Keratinocyte (primary cell): ENCODE results near the gene BANK1.

Source experiments
- EZH2 ChIP-seq: IDR thresholded peaks from one replicate; pipeline ENCODE4 v1.6.1; 2012; ENCODE audit warnings: inconsistent platforms, mild to moderate bottlenecking, low read length, moderate library complexity
- TF ChIP-seq, protein P1 (sequence below), 3 experiments: IDR thresholded peaks in 1 of 3; conservative IDR thresholded peaks in 1 of 3; optimal IDR thresholded peaks in 1 of 3; 2 replicates in 2 of 3; 3 replicates in 1 of 3; pipeline versions ENCODE3 to v1.5.1; 2011; ENCODE audit warnings: low read length in 3 of 3, mild to moderate bottlenecking in 3 of 3, moderate library complexity in 2 of 3, control low read depth in 1 of 3, inconsistent platforms in 1 of 3; ENCODE audit not compliant: insufficient read depth in 2 of 3; ENCODE audit errors: extremely low read depth in 1 of 3

DNA sequence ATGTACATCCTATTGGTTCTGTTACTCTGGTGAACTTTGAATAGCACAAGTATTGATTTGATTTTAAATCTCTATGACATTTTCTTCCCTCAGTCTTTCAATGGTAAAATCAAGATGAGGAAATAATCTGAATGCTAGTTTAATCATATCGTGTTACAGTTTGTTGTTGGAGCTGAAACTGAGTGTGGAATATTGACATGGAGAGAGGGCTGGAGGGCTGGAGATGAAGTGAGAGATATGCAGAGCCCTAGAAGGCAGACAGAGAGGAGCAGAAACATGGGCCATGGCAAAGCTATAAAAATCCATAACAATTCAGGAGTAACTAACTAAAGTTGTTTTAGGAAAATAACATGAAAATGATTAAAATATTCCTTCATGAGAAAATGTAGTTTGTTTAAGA lies 141.1 kb downstream of the BANK1 start:
- TF ChIP-seq, protein P1, sequence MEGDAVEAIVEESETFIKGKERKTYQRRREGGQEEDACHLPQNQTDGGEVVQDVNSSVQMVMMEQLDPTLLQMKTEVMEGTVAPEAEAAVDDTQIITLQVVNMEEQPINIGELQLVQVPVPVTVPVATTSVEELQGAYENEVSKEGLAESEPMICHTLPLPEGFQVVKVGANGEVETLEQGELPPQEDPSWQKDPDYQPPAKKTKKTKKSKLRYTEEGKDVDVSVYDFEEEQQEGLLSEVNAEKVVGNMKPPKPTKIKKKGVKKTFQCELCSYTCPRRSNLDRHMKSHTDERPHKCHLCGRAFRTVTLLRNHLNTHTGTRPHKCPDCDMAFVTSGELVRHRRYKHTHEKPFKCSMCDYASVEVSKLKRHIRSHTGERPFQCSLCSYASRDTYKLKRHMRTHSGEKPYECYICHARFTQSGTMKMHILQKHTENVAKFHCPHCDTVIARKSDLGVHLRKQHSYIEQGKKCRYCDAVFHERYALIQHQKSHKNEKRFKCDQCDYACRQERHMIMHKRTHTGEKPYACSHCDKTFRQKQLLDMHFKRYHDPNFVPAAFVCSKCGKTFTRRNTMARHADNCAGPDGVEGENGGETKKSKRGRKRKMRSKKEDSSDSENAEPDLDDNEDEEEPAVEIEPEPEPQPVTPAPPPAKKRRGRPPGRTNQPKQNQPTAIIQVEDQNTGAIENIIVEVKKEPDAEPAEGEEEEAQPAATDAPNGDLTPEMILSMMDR (optimal IDR thresholded peaks at IDR 0.05 in 1 of 3, IDR thresholded peaks at IDR 0.05 in 1 of 3, conservative IDR thresholded peaks at IDR 0.05 in 1 of 3; ENCODE audit: extremely low read depth in 1 of 3, insufficient read depth in 2 of 3, low read length in 3 of 3) = no peak
- no peak for TF ChIP-seq EZH2
